CD4-positive, alpha-beta T cell treated with Interleukin-12 subunit alpha and Interleukin-12 subunit beta, for 1 hour (primary cell): ENCODE results near the gene CDH1.

ENCODE experiments used
- DNase-seq: peaks from one replicate; pipeline ENCODE4 v3.0.0-alpha.2; 2020

CDH1 gene

GRCh38 chr16:68860978-68861892 is 124.1 kb downstream of the CDH1 start:
- DNase-seq: no peak

GRCh38 chr16:68866933-68867332 is 129.8 kb downstream of the CDH1 start:
- DNase-seq: no peak

GRCh38 chr16:68869492-68870088 is 132.5 kb downstream of the CDH1 start:
- DNase-seq: no peak

GRCh38 chr16:68873635-68874471 is 136.8 kb downstream of the CDH1 start:
- no peak for DNase-seq

GRCh38 chr16:68875871-68876270 is 138.8 kb downstream of the CDH1 start:
- DNase-seq: no peak

GRCh38 chr16:68883685-68884084 is 146.6 kb downstream of the CDH1 start:
- no peak for DNase-seq

- DNase-seq: no peak
These were observed 147.3 kb downstream of the CDH1 start for GRCh38 chr16:68884401-68884800.
